Stimulated activated CD4-positive, alpha-beta T cell treated with anti-CD3 and anti-CD28 coated beads, TNF-alpha, amount 100 ng/mL, for 24 hours (primary cell): ENCODE measurements around the gene MAB21L4.

Experiments used
- DNase-seq, 3 experiments: peaks; one replicate each; pipeline ENCODE4 v3.0.0-alpha.2; 2020; ENCODE audit warnings: low read depth in 3 of 3

MAB21L4 gene

DNA sequence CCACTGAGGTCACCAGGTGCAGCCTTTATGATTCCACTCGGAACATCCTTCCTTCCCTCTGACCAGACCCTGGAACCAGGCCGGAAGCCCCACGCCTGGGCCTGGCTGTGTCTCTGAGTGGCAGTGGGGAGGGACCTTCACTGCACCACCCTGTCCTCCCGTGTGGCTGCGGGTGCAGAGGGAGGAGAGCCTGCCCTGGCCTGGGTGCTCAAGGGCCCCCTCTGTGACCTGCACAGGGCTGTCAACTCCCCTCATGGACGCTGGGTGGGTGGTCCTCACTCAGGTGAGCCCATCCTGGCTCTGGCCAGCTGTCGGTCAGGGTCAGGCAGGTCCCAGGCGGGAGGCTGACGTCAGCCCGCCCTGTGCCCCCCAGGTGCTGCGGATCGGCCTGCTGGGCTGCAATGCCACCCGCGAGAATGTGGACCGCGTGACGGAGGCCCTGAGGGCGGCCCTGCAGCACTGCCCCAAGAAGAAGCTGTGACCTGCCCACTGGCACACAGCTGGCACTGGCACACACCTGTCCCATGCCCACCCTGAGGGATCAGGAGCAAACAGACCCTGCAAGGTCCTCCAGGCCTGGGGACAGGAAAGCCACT is 17.5 kb downstream of the MAB21L4 start:
- no peak for DNase-seq

DNA sequence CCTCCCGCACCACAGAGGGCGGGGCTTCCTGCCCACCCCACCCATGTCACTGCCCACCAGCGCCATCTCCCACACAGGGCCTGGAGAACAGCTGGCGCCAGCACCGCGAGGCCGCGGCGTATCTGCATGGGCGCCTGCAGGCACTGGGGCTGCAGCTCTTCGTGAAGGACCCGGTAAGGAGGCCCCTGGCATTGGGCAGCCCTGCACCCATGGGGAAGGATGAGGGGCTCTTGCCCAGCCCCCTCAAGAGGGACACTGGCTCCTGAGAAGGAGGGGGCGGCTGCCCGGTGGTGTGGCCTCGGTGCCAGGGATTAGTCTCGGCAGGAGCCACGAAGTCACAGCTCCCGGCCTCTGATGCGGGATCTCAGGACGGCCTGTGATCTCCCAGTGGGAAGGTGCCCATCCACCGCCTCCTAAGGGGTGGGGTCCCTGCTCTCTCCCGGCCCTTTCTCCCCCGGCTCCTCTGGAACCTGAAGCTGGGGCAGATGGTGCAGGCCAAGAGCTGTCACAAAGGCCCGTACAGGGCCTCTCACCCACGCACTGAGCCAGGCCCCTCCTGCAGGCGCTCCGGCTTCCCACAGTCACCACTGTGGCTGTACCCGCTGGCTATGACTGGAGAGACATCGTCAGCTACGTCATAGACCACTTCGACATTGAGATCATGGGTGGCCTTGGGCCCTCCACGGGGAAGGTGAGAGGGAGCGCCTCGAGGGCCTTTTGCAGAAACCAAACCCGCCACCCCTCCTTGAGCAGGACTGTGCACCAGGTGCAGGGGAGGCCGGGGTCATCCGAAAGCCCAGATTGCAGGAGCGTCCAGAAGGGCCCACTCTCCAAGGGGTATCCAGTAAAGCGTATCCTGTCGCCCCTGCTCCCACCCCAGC is 18.3 kb downstream of the MAB21L4 start:
- DNase-seq = no peak

- no peak for DNase-seq
These were observed 19.3 kb downstream of the MAB21L4 start for GRCh38 chr2:240876475-240877251.

- no peak for DNase-seq
These were observed 19.9 kb downstream of the MAB21L4 start for GRCh38 chr2:240876035-240876474.

GRCh38 chr2:240875228-240876034 is 20.5 kb downstream of the MAB21L4 start:
- no peak for DNase-seq

DNA sequence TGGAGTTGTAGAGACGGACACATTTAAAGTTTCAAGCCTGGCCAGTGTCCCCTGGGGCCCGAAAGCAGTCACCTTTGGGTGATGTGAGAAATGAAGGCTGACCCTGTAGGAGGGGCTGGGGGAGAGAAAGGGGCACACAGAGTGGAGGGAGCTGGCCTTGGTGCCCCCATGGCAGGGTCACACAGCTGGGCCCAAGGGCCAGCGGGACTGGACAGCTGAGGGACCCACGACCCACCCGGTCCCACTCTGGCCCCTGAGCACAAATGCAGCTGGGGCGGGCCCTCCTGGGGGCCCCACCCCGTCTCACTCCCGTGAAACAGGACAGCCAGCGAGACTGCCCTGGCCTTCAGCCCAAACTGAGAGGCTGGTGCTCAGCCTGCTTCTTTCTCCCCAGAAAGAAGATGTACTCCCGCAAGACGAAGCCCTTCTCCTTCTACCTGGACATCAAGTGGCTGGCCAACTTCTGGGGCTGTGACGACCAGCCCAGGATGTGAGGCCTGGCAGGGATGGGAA is 21.2 kb downstream of the MAB21L4 start:
- no peak for DNase-seq

DNA sequence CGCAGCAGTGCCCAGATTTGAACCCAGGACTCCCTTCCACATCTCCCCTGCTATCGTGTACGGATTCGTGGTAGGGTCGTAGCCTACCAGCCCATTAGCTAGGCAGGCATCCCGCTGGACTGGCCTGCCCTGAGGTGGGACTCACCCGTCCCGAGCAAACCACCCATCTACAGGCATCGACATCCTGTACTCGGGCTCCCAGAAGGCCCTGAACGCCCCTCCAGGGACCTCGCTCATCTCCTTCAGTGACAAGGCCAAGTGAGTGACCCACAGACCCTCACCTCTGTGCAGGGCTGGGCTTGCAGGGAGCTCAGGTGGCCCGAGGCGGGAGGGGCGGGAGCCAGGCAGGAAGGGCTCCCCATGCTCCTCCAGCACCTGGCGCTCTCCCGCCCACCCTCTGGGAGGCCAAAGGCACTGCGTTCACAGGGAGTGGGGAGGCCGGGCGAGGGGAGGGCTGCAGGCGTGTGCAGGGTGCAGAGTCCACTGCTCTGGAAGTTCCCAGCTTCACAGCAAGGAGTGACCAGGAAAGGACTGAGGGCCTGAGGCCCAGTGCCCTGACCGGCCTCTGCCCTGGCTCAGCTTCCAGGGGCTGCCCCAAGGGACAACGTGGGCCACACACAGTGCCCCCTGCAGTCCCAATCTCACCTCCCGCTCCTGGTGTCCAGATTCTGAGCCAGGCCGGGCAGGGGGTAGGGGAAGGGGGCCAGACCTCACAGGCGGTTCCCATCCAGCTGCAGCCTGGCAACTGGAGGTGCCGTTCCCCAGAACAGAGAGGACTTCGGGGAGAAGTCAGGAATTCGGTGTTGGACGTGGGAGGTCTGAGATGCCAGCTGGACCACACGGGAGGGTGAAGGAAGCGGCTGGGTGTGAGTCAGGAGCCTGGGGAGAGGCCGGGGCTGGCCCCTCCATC is 21.9 kb downstream of the MAB21L4 start:
- DNase-seq = no peak

DNA sequence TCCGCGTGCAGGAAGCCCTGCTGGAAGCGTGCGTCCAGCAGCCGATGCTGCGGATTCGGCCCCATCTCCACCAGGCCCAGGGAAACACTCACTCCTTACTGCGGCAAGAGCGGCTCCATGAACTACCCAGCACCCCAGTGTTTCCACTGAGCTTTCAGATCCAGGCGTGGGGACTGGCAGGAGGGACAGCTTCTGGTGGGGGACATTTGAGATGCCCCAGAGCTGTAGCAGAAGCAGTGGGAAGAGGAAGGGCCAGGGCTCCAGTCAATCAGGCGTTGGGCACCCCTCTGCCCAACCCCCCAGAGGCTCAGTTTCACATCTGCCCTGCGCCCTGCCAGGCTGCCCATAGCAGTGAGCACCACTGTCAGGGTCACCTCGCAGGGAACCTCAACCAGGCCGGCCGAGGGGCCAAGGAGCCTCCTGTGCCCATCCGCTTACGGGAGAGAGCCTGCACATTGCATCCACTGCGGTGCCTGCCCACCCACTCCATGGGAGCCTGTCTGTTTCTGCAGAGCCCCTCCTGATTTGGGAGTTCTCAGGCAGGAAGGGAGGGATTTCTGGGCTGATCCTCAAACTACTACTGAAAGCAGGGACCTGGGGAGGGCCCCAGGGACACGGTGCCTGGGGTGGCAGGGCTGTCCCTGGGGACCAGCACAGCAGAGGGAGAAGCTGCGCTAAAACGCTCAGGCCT is 22.7 kb downstream of the MAB21L4 start:
- DNase-seq = no peak

DNA sequence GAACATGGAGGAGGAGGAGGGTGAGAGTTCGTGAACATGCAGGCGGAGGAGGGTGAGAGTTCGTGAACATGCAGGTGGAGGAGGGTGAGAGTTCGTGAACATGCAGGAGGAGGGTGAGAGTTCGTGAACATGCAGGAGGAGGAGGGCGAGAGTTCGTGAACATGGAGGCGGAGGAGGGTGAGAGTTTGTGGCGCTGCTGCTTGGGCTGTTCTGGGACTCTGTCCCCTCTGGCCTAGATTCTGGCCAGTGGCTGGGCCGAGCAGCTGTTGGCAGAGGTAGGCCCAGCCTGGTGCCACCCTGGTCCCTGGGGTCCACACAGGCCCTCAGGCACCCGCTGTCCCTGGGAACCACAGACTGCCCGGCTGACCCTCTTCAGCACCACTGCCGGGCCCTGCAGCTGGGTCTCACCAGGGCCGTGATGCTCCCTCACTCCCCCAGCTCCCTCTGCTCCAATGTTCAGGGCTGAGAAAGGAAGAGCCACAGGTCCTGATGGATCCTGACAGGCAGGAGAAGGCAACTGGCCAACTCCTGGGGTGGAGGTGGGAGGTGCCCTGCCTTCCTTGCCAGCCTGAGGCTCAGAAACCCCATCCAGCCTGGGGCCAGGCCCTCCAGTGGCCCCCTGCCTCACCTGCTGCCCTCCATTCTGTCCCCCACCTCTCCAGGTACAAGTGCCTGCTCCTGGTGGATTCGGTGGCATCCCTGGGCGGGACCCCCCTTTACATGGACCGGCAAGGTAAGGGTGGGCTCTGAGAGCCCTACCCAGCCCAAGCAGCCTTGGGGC is 23.4 kb downstream of the MAB21L4 start:
- no peak for DNase-seq

DNA sequence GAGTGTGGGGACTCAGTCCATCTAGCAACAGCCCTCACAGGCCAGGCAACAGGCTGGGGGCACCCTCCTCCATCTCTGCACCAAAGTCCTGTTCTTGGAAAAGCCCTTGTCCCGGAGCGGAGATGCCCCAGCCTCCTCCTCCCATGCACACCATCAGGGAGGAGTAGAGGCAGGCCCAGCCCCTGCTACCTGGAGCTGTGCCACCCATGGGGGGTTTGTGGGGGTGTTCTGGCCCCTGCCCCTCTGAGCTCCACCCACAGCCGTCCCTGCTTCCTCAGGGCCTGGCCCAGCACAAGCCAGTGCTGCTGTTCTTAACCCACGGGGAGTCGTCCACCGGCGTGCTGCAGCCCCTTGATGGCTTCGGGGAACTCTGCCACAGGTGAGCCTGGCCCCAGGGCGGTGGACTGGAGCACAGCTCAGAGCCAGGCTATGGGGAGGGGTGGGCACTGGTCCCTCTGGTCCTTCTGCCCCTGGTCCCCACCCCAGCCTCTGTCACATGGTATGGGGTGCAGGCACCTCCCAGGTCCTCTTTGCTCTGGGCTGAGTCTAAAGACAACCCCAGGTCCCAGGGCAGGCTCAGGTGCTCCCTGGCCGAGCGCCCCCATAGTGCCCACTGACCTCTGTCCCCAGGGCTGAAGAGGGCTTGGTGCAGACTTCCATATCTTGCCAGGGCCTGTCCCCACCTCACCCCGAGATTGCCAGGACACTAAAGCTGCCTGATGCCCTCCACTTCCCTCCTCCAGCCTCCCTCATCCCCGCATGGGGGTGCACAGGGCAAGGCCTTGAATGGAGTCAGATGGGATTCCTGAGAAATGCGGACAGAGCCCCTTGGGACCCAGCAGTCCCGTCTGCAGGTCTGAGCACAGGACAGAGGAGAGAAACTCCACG is 24.6 kb downstream of the MAB21L4 start:
- no peak for DNase-seq

GRCh38 chr2:240869956-240870875 is 25.7 kb downstream of the MAB21L4 start:
- no peak for DNase-seq

GRCh38 chr2:240869109-240869955 is 26.6 kb downstream of the MAB21L4 start:
- no peak for DNase-seq

DNA sequence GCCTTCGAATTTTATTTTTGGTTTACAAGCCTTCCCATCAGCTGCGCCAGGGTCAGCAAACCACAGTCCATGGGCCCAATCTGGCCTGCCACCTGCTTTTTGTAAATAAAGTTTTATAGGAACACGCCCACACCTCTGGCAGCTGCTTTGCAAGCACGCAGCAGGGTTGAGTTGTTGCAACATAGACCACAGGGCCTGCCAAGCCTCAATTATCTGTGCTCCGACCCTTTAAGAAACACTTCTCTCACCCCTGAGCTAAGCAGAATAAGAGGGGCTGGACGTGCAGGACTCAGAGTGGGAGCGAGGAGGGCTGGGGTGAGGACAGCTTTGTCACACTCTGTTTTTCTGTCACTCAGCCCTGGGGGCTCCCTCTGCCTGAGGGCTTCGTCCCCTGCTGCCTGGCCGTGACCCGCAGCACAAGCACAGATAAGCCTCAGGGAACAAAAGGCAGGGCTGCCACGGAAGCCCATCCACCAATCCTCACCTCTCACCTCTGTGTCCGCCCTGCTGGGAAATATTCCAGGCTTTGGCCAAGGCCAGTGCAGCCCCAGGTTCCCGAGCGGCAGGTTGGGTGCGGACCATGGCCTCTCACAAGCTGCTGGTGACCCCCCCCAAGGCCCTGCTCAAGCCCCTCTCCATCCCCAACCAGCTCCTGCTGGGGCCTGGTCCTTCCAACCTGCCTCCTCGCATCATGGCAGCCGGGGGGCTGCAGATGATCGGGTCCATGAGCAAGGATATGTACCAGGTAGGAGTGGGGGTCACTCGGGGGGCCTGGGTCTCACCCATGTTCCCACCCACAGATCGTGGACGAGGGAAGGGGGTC is 27.5 kb downstream of the MAB21L4 start, which contains the start of gene AGXT:
AGXT (plus strand) TSS at position 539 of the 823 bp plus-strand sequence; CDS start at position 581, 42 bp downstream.
- DNase-seq = no peak

- no peak for DNase-seq
These were observed 30.6 kb downstream of the MAB21L4 start for GRCh38 chr2:240865391-240865790.

GRCh38 chr2:240864475-240864874 is 31.5 kb downstream of the MAB21L4 start:
- DNase-seq = no peak
